ENCODE results near the gene ARF6.
"Not testable (repeated sequence)": the region's sequence is repeated elsewhere in the genome, so short reads cannot be mapped to it uniquely, and the experiment has no call there.

- not testable (repeated sequence) for TF ChIP-seq CTCF (IDR thresholded peaks at IDR 0.05); CHD2 (IDR thresholded peaks at IDR 0.05; ENCODE audit: low read length, partially characterized antibody); RFX5 (IDR thresholded peaks at IDR 0.05); EP300 (IDR thresholded peaks at IDR 0.05); POLR2A (IDR thresholded peaks at IDR 0.05; ENCODE audit: low read length); MAFK (IDR thresholded peaks at IDR 0.05; ENCODE audit: partially characterized antibody); CHD4 (IDR thresholded peaks at IDR 0.05; ENCODE audit: borderline replicate concordance); HDAC2 (IDR thresholded peaks at IDR 0.05); SMC3 (IDR thresholded peaks at IDR 0.05); TFCP2L1 (CRISPR knock-in tag; IDR thresholded peaks at IDR 0.05); HES2 (IDR thresholded peaks at IDR 0.05); HOXA7 (CRISPR knock-in tag; IDR thresholded peaks at IDR 0.05); TP53 (CRISPR knock-in tag; IDR thresholded peaks at IDR 0.05)
- peak; percentile 20 to 45; a peak in 2 of 4 replicates for TF ChIP-seq CEBPB (IDR thresholded peaks at IDR 0.05)
These were observed 1.6 kb downstream of the ARF6 start for GRCh38 chr14:49894214-49895107.

Measured in A549 (cell line).